ENCODE results near the gene MAGI1.

The MAGI1 gene

DNA sequence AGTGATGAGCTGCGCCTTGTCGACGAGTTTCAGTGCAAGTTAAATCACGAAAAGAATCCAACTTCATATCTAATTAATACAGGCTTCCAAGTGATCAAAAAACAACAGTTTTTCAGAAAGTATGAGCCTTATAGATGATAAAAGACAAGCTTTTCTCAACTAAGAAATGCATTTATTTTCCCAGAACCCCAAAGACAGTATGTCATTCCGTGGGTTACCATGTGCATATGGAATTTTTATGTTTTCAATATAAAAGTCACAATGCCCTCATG, 442.8 kb downstream of the MAGI1 start:
- no peaks in the 10 kb centered on the region for H3K79me2 ChIP-seq (ENCODE audit: insufficient read depth, low read length)
- H2AFZ ChIP-seq (ENCODE audit: low read length): no peak overlapping the region
- no peaks in the 10 kb centered on the region for H3K36me3 ChIP-seq (ENCODE audit: insufficient read depth, low read length)
- TF ChIP-seq, protein P1, sequence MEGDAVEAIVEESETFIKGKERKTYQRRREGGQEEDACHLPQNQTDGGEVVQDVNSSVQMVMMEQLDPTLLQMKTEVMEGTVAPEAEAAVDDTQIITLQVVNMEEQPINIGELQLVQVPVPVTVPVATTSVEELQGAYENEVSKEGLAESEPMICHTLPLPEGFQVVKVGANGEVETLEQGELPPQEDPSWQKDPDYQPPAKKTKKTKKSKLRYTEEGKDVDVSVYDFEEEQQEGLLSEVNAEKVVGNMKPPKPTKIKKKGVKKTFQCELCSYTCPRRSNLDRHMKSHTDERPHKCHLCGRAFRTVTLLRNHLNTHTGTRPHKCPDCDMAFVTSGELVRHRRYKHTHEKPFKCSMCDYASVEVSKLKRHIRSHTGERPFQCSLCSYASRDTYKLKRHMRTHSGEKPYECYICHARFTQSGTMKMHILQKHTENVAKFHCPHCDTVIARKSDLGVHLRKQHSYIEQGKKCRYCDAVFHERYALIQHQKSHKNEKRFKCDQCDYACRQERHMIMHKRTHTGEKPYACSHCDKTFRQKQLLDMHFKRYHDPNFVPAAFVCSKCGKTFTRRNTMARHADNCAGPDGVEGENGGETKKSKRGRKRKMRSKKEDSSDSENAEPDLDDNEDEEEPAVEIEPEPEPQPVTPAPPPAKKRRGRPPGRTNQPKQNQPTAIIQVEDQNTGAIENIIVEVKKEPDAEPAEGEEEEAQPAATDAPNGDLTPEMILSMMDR (conservative IDR thresholded peaks at IDR 0.05; ENCODE audit: low read length): no peak
- TF ChIP-seq EZH2phosphoT487 (IDR thresholded peaks at IDR 0.05; ENCODE audit: borderline replicate concordance): no peak
- no peaks in the 10 kb centered on the region for H3K9me2 ChIP-seq (replicated peaks; ENCODE audit: low read depth, low read length)
- no peak overlapping the region for H3K9ac ChIP-seq (ENCODE audit: low read depth, low read length, poor library complexity, severe bottlenecking)
- no peaks in the 10 kb centered on the region; the same call in 1 of the 2 replicates for H3F3A ChIP-seq (ENCODE audit: low read depth)
- no peaks in the 10 kb centered on the region for H3K27me3 ChIP-seq (ENCODE audit: insufficient read depth, low read length, poor library complexity, severe bottlenecking)
- H3K4me1 ChIP-seq (ENCODE audit: insufficient read depth, low read length, poor library complexity, severe bottlenecking): peaks cover 34% of the 10 kb centered on the region
- no peaks in the 10 kb centered on the region for H4K20me1 ChIP-seq (ENCODE audit: insufficient read depth, low read length, poor library complexity, severe bottlenecking)
- H3K4me3 ChIP-seq (ENCODE audit: low read length, poor library complexity, severe bottlenecking): no peak overlapping the region
- no peaks in the 10 kb centered on the region for H3K9me3 ChIP-seq (ENCODE audit: insufficient read depth, low read depth, low read length)
- H3K4me2 ChIP-seq (ENCODE audit: low read depth, low read length, poor library complexity, severe bottlenecking): no peak overlapping the region

DNA sequence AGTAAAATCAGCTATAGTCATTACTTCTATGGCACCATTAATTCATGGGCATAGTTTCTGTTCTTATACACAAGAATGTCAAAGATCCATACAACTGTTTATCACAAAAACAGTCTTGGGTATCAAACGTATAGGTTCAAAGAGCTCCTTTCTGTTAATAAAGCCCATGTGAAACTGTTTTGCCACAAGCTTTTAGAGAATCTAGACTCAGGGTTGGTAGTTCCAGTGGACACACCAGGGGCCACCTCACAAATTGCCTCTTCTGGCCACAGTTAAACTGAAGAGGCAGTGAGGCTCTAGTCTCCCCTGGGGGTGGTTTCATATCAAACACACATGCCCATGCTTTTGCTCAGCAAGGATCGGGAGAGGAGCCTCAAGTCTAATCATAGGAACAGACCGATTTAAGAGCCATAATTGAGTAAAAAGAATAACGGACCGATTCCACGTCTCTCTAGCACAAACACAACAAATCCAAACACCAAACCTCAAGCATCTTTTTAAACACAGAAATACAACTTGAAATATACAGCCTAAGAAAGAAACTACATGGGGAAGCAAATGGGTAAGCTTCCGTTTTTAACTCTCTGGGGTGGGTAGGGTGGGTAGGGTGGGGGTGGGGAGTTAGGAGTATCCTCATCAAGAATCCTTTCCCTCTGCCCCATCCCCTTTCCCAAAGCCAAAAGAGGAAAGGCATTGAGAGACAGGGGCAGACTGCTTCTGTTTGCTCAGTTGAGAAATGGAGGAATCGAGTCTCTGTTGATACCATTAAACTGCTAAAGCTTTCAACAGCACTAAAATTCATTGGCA, 443.3 kb downstream of the MAGI1 start:
- no peak for TF ChIP-seq EZH2phosphoT487 (IDR thresholded peaks at IDR 0.05; ENCODE audit: borderline replicate concordance)
- TF ChIP-seq, protein P1 (conservative IDR thresholded peaks at IDR 0.05; ENCODE audit: low read length): no peak
- Histone ChIP-seq H3K9me2 (replicated peaks; ENCODE audit: low read depth, low read length) (no peaks in the 10 kb centered on the region), H3K9me3 (ENCODE audit: insufficient read depth, low read depth, low read length) (no peaks in the 10 kb centered on the region), H3K79me2 (ENCODE audit: insufficient read depth, low read length) (no peaks in the 10 kb centered on the region), H3K36me3 (ENCODE audit: insufficient read depth, low read length) (no peaks in the 10 kb centered on the region), H3K9ac (ENCODE audit: low read depth, low read length, poor library complexity, severe bottlenecking) (no peak overlapping the region), H3K4me3 (ENCODE audit: low read length, poor library complexity, severe bottlenecking) (no peak overlapping the region), H3K27me3 (ENCODE audit: insufficient read depth, low read length, poor library complexity, severe bottlenecking) (no peaks in the 10 kb centered on the region), H3K4me1 (ENCODE audit: insufficient read depth, low read length, poor library complexity, severe bottlenecking) (peaks cover 35% of the 10 kb centered on the region), H3F3A (ENCODE audit: low read depth) (no peaks in the 10 kb centered on the region; the same call in 1 of the 2 replicates), H2AFZ (ENCODE audit: low read length) (no peak overlapping the region), H3K4me2 (ENCODE audit: low read depth, low read length, poor library complexity, severe bottlenecking) (no peak overlapping the region), H4K20me1 (ENCODE audit: insufficient read depth, low read length, poor library complexity, severe bottlenecking) (no peaks in the 10 kb centered on the region)

DNA sequence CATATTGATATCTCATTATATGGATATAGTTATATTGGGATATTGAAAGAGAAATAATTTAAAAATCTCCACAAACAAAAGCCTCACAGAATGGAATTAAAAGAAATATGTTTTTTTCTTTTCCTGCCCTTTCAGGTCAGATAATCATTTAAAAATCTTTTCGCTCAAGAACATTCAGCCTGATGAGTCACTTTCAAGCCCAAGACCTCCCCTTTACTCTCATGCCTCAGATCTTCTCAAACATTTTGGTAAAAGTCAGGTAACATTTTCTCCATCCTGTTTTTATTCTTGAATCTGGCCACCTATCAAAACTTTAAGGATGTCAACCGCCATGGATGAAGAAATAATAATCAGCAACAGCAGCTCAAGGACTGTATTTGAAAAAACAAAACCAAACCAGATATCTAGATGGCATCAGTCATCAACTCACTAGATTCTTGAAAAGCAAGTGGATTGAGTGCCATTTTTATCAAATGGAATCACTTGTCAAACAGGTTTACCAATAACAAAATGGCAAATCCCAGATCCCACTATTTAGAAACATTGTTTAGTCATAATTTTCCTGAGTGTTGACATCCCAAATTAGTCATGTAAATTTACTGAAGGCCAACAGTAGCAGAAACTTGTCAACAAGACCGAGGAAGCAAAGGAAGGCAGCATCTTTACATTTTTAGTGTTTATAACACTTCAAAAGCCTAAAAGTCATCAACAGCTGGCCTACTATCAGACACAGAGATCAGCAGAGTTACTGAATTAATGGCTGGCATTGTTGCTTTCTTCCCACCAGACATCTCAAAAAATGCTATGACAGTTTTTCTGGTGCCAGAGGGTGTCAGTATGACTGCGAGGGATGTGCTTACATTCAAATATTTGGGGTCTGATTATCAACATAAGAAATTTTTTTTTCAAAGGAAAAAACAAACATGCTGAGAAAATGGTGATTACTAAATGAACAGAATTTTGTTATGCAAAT, 444.7 kb downstream of the MAGI1 start:
- Histone ChIP-seq H3K9me2 (replicated peaks; ENCODE audit: low read depth, low read length) (no peaks in the 10 kb centered on the region), H4K20me1 (ENCODE audit: insufficient read depth, low read length, poor library complexity, severe bottlenecking) (no peaks in the 10 kb centered on the region), H3F3A (ENCODE audit: low read depth) (no peaks in the 10 kb centered on the region; the same call in 1 of the 2 replicates), H3K36me3 (ENCODE audit: insufficient read depth, low read length) (no peaks in the 10 kb centered on the region), H3K79me2 (ENCODE audit: insufficient read depth, low read length) (no peaks in the 10 kb centered on the region), H3K4me1 (ENCODE audit: insufficient read depth, low read length, poor library complexity, severe bottlenecking) (peaks cover 35% of the 10 kb centered on the region), H2AFZ (ENCODE audit: low read length) (no peak overlapping the region), H3K9me3 (ENCODE audit: insufficient read depth, low read depth, low read length) (no peaks in the 10 kb centered on the region), H3K4me3 (ENCODE audit: low read length, poor library complexity, severe bottlenecking) (no peak overlapping the region), H3K27me3 (ENCODE audit: insufficient read depth, low read length, poor library complexity, severe bottlenecking) (no peaks in the 10 kb centered on the region), H3K4me2 (ENCODE audit: low read depth, low read length, poor library complexity, severe bottlenecking) (no peak overlapping the region), H3K9ac (ENCODE audit: low read depth, low read length, poor library complexity, severe bottlenecking) (no peak overlapping the region)
- TF ChIP-seq EZH2phosphoT487 (IDR thresholded peaks at IDR 0.05; ENCODE audit: borderline replicate concordance): no peak
- TF ChIP-seq, protein P1 (conservative IDR thresholded peaks at IDR 0.05; ENCODE audit: low read length): peak; percentile 32; the same call in 1 of the 2 replicates

Data from Loucy (cell line).